Measurements from ENCODE around the gene ZNF669.

ZNF669 gene

DNA sequence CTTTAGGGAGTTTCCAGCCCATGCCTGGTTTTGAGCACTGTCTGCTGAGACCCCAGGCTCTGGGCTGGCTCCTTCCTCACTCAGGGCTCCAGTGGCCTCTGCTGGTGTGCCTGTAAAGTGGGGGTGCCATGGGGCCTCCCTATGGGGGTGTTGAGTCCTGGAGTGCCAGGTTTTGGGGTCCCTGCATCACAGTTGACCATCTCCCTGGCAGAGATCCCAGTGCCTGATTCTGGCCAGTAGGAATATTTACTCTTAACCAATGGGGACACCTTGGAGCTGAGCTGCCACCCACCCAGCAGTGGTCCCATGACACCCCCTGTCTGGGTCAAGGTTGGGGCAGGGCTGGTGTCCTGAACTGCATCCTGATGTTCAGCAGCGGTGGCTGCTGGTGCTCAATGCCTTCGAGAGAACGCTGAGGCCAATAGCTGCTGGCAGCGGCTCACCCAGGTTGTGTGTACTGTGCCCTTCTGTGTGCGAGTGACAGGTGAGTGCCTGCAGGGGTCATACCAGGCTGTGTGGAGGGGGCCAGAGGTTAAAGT, 9.6 kb upstream of the ZNF669 start:
- TF ChIP-seq, protein P1, sequence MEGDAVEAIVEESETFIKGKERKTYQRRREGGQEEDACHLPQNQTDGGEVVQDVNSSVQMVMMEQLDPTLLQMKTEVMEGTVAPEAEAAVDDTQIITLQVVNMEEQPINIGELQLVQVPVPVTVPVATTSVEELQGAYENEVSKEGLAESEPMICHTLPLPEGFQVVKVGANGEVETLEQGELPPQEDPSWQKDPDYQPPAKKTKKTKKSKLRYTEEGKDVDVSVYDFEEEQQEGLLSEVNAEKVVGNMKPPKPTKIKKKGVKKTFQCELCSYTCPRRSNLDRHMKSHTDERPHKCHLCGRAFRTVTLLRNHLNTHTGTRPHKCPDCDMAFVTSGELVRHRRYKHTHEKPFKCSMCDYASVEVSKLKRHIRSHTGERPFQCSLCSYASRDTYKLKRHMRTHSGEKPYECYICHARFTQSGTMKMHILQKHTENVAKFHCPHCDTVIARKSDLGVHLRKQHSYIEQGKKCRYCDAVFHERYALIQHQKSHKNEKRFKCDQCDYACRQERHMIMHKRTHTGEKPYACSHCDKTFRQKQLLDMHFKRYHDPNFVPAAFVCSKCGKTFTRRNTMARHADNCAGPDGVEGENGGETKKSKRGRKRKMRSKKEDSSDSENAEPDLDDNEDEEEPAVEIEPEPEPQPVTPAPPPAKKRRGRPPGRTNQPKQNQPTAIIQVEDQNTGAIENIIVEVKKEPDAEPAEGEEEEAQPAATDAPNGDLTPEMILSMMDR (IDR thresholded peaks at IDR 0.05; ENCODE audit: control insufficient read depth, extremely low read depth, insufficient read depth): no peak

DNA sequence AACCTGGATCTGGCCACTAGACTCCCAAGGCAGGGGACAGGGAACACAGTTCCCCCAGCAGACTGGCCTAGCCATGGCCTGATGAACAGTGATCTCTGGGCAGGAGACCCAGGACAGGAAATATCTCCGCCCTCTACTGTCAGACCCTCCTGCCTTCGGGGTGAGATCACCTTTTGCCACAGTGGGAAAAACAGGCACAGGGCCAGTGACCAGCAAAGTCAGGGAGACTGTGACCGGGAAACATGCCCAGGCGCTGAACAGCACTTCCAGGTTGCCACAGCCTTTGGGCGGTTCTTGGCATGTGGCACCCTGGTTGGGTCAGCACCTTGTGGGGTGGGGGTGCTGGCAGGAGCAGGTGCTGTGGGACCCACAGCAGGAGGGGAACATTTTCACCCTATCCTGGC, 8.9 kb upstream of the ZNF669 start:
- TF ChIP-seq, protein P1 (IDR thresholded peaks at IDR 0.05; ENCODE audit: control insufficient read depth, extremely low read depth, insufficient read depth): no peak
- H3K4me3 ChIP-seq (ENCODE audit: low read depth, low read length): no peak overlapping the region
- DNase-seq (ENCODE audit: low read depth): no peak

More for the DNA sequence above, 9.6 kb upstream of the ZNF669 start:
- DNase-seq (ENCODE audit: low read depth): no peak
- no peak overlapping the region for H3K4me3 ChIP-seq (ENCODE audit: low read depth, low read length)

DNA sequence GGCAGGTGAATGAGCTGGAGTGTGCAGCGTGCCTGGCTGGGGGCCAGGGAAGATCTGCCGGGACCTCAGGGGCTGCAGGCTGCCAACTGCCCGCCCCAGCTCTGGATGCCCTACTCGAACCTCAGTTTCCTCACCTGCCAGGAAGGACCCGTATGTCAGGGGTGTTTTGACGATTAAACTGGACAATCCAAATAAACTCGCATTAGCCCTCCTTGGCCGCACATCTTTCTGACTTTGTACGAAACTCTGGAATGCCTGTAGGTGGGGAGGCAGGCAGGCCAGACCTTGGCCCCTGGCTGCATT, 8.3 kb upstream of the ZNF669 start:
- TF ChIP-seq, protein P1 (IDR thresholded peaks at IDR 0.05; ENCODE audit: control insufficient read depth, extremely low read depth, insufficient read depth): no peak
- H3K4me3 ChIP-seq (ENCODE audit: low read depth, low read length): no peak overlapping the region
- DNase-seq (ENCODE audit: low read depth): no peak

DNA sequence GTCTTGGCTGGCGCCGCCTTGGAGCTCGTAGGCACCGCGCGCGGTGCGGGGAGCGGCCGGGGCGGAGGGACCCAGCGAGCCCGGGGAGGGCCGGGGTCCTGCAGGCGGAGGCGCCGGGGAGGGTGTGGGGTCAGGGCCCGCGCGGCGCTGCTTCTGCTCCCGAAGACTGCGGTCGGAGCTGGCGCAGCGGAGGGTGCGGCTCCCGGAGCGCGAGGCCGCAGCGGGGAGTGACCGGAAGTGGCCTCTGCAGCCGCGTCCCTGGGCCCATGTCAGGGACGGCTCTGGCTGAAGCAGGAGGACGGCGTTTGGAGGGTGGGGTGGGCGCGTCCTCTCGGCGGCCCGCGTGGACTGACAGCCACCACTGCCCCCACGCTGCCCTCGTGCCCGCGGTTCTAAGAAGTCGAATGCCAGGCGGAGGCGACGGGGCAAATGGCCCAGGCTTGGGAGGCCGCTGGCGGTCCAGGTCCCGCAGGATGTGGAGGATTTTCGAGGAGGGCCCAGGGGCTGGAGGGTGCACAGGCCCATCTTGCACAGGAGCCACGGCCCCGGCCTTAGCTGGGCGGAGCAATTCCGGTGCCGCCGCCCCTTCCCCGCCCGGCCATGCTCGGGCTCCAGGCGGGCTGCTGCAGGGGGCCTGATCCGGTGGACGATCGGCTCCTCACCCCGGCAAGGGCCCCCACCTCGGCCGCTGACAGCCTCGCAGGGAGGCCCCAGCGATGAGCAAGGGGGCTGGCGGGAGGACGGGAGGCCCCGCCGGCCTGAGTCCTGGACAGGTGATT, 7.7 kb upstream of the ZNF669 start:
- TF ChIP-seq, protein P1 (IDR thresholded peaks at IDR 0.05; ENCODE audit: control insufficient read depth, extremely low read depth, insufficient read depth): no peak
- no peak overlapping the region for H3K4me3 ChIP-seq (ENCODE audit: low read depth, low read length)
- no peak for DNase-seq (ENCODE audit: low read depth)

DNA sequence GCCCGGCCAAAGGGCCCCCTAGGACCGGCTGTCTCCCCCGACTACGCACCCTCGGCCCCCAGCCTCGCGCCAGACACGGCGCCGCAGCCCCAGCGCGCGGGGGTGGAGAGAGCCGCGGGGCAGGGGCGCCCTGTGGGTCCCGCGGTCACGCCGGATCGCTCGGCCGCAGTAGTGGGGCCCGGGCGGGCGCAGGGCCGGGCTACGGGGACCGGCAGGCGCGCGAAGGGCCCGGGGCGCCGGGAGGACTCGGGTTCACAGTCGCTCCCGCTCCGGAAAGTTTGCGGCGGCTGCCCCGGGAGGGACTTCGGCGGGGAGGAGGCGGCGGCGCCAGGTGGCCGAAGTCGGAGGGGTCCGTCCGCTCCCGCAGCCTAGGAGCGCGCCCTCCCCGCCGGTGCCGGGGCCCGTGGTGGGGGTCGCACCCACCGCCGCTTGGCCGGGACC, 7.1 kb upstream of the ZNF669 start:
- TF ChIP-seq, protein P1 (IDR thresholded peaks at IDR 0.05; ENCODE audit: control insufficient read depth, extremely low read depth, insufficient read depth): no peak
- DNase-seq (ENCODE audit: low read depth): no peak
- H3K4me3 ChIP-seq (ENCODE audit: low read depth, low read length): no peak overlapping the region

DNA sequence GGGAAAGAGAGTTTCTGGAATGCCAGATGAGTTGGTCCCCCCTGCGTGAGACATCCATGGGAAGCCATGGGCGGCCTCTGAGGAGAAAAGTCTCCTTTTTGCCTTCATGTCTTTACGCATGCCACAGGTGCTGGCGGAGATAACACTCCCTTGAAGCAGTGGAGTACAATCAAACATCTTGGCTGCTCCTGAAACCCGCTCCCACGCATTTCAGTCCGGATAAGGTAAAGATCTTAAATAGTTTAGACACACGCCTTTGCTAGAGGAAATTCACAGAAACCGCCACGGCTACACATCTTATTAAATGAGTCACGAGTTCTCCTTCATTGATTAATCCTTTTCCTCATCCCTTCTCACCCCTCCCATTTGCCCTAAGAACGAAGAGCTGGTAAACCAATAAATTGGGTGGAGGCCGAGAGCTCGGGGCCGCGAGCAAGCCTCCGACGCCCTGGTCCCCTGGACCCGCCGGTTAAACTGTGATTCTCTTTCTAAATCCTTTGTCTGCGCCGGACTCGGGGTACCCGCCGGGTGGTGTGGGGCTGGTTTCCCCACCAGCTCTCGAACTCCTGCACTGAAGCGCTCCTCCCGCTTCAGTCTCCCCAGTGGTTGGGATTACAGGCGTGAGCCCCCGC, 6.6 kb upstream of the ZNF669 start:
- TF ChIP-seq, protein P1 (IDR thresholded peaks at IDR 0.05; ENCODE audit: control insufficient read depth, extremely low read depth, insufficient read depth): no peak
- H3K4me3 ChIP-seq (ENCODE audit: low read depth, low read length): no peak overlapping the region
- no peak for DNase-seq (ENCODE audit: low read depth)

All from LNCaP clone FGC (cell line).